GM23338 (cell line): ENCODE results near the gene ORM1. TPM values are rescaled to one million over a fixed set of nuclear protein-coding genes. Genes with fewer than 3 reads are reported as not detected.

Source experiments
- ATAC-seq: fragments of 200-7000 bp; cut with Tn5 transposase; 3 replicates; pipeline ENCODE4 v1.9.1; 2020
- DNase-seq: peaks from one replicate; pipeline ENCODE4 v3.0.0-alpha.2; 2015; ENCODE audit warnings: low spot score
- H2AFZ ChIP-seq: fragments of 200-600 bp; sonication (generic); 2 replicates; pipeline ENCODE4 v1.8.0; 2016; ENCODE audit warnings: antibody characterized with exemption, mild to moderate bottlenecking, moderate library complexity
- H3F3A ChIP-seq: fragments of 200-600 bp; sonication (generic); replicated peaks from 2 replicates; pipeline ENCODE4 v1.8.0; 2017; ENCODE audit warnings: antibody characterized with exemption, mixed run types, low read depth
- H3K27ac ChIP-seq: fragments of 200-600 bp; sonication (generic); 2 replicates; pipeline ENCODE4 v1.6.1; 2016; ENCODE audit warnings: low read depth
- H3K27me3 ChIP-seq: fragments of 200-600 bp; sonication (generic); 2 replicates; pipeline ENCODE4 v1.8.0; 2016; ENCODE audit warnings: mild to moderate bottlenecking, mixed run types, moderate library complexity; ENCODE audit not compliant: insufficient read depth
- H3K36me3 ChIP-seq: fragments of 200-600 bp; sonication (generic); 2 replicates; pipeline ENCODE4 v1.8.0; 2016; ENCODE audit warnings: mild to moderate bottlenecking; ENCODE audit not compliant: insufficient read depth
- H3K4me1 ChIP-seq: fragments of 200-600 bp; sonication (generic); 2 replicates; pipeline ENCODE4 v1.8.0; 2016; ENCODE audit warnings: mild to moderate bottlenecking, moderate library complexity; ENCODE audit not compliant: insufficient read depth
- H3K4me2 ChIP-seq: fragments of 200-600 bp; sonication (generic); 2 replicates; pipeline ENCODE4 v1.7.1; 2017; ENCODE audit warnings: mixed run types
- H3K4me3 ChIP-seq: fragments of 200-600 bp; sonication (generic); 2 replicates; pipeline ENCODE4 v1.6.1; 2016; ENCODE audit warnings: mixed run types
- H3K79me2 ChIP-seq: fragments of 200-600 bp; sonication (generic); replicated peaks from 2 replicates; pipeline ENCODE4 v1.8.0; 2017; ENCODE audit warnings: mild to moderate bottlenecking; ENCODE audit not compliant: insufficient read depth
- H3K9me2 ChIP-seq: fragments of 200-600 bp; sonication (generic); 2 replicates; pipeline ENCODE4 v1.8.0; 2017; ENCODE audit not compliant: insufficient read depth
- H4K20me1 ChIP-seq: fragments of 200-600 bp; sonication (generic); replicated peaks from 2 replicates; pipeline ENCODE4 v1.8.0; 2017; ENCODE audit warnings: mild to moderate bottlenecking; ENCODE audit not compliant: insufficient read depth
- H3K27ac Mint-ChIP-seq: 2 replicates; pipeline ENCODE4 v1.8.0; 2020; ENCODE audit warnings: inconsistent platforms, mild to moderate bottlenecking, moderate library complexity, mixed read lengths
- H3K27me3 Mint-ChIP-seq: 3 replicates; pipeline ENCODE4 v1.8.0; 2022; ENCODE audit warnings: low read depth, mild to moderate bottlenecking, moderate library complexity, mixed read lengths, inconsistent platforms; ENCODE audit not compliant: insufficient read depth, poor library complexity
- H3K36me3 Mint-ChIP-seq: 3 replicates; pipeline ENCODE4 v1.8.0; 2021; ENCODE audit warnings: low read depth, mild to moderate bottlenecking, inconsistent platforms, moderate library complexity, mixed read lengths
- H3K4me1 Mint-ChIP-seq: 3 replicates; pipeline ENCODE4 v1.8.0; 2020; ENCODE audit warnings: mild to moderate bottlenecking, inconsistent platforms, mixed read lengths
- H3K4me3 Mint-ChIP-seq: 3 replicates; pipeline ENCODE4 v1.8.0; 2021; ENCODE audit warnings: moderate library complexity, mild to moderate bottlenecking, inconsistent platforms, mixed read lengths
- H3K9me3 Mint-ChIP-seq: 3 replicates; pipeline ENCODE4 v1.8.0; 2020; ENCODE audit warnings: moderate library complexity, mild to moderate bottlenecking, inconsistent platforms, mixed read lengths
- ETS1 ChIP-seq: IDR thresholded peaks from 2 replicates; pipeline ENCODE4 v1.6.1; 2016; ENCODE audit warnings: antibody characterized with exemption
- EZH2 ChIP-seq: fragments of 200-600 bp; sonication (generic); IDR thresholded peaks from one replicate; pipeline ENCODE4 v1.8.0; 2017; ENCODE audit warnings: antibody characterized with exemption, mild to moderate bottlenecking, low read depth; ENCODE audit not compliant: unreplicated experiment
- EZH2phosphoT487 ChIP-seq: fragments of 200-600 bp; sonication (generic); IDR thresholded peaks from one replicate; pipeline ENCODE4 v1.8.1; 2018; ENCODE audit warnings: antibody characterized with exemption; ENCODE audit not compliant: unreplicated experiment
- POLR2AphosphoS5 ChIP-seq: IDR thresholded peaks from 2 replicates; pipeline ENCODE4 v1.6.1; 2016; ENCODE audit warnings: antibody characterized with exemption, low read depth
- ZNF114 ChIP-seq: fragments of 250-450 bp; sonication (Bioruptor Pico); IDR thresholded peaks from 2 replicates; pipeline ENCODE4 v1.5.0; 2020; ENCODE audit warnings: mild to moderate bottlenecking, moderate library complexity
- ZNF331 ChIP-seq: fragments of 250-450 bp; sonication (Bioruptor Pico); IDR thresholded peaks from 2 replicates; pipeline ENCODE4 v1.5.0; 2020; ENCODE audit warnings: low read depth, mild to moderate bottlenecking, moderate library complexity
- polyA plus RNA-seq: library from polyadenylated mRNA; unstranded; fragments of >200 nt; fragmentation: Nextera tagmentation; extraction: Ambion mirVana; gene quantifications from 2 replicates; pipeline ENCODE4 v1.2.1, GENCODE V29; 2016
- total RNA-seq: library from RNA; depleted of rRNA; stranded (reverse); fragments of >200 nt; shearing (Covaris generic); gene quantifications from 2 replicates; pipeline ENCODE4 v1.2.3, GENCODE V29; 2014
- TF ChIP-seq, protein P1 (sequence below): fragments of 250-450 bp; sonication (Bioruptor Pico); IDR thresholded peaks from 2 replicates; pipeline ENCODE4 v1.5.0; 2020; ENCODE audit warnings: mild to moderate bottlenecking, moderate library complexity

The ORM1 gene
- total and polyA plus RNA-seq, 2 experiments from 2014 or later = not detected

DNA sequence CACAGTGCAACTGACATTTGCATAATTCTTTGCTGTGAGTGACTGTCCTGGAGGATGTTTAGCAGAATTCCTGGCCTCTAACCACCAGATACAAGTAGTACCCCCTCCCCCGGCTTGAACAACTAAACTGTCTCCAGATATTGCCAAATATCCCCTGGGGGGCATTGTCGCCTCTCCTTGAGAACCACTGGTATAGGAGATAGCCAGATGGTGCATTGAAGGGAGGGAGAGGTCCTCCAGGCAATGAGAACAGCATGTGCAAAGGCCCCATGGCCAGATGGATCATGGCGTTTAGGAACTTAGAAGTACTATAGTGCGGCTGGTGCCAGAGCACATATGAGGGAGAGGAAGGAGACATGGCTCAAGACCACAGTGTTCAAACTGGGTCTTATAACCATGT is 18.9 kb upstream of the ORM1 start:
- no peak overlapping the region for H3K4me2 ChIP-seq
- H3K79me2 ChIP-seq = no peaks in the 10 kb centered on the region
- no peaks in the 10 kb centered on the region for H3K9me3 Mint-ChIP-seq
- H3K36me3 ChIP-seq = no peaks in the 10 kb centered on the region
- peaks cover 6% of the 10 kb centered on the region; the same call in 1 of the 2 replicates for H3F3A ChIP-seq
- no peak overlapping the region for H3K4me3 Mint-ChIP-seq
- TF ChIP-seq ETS1 = no peak
- TF ChIP-seq EZH2phosphoT487 = no peak
- no peak for TF ChIP-seq ZNF114 (CRISPR knock-in tag)
- TF ChIP-seq, protein P1, sequence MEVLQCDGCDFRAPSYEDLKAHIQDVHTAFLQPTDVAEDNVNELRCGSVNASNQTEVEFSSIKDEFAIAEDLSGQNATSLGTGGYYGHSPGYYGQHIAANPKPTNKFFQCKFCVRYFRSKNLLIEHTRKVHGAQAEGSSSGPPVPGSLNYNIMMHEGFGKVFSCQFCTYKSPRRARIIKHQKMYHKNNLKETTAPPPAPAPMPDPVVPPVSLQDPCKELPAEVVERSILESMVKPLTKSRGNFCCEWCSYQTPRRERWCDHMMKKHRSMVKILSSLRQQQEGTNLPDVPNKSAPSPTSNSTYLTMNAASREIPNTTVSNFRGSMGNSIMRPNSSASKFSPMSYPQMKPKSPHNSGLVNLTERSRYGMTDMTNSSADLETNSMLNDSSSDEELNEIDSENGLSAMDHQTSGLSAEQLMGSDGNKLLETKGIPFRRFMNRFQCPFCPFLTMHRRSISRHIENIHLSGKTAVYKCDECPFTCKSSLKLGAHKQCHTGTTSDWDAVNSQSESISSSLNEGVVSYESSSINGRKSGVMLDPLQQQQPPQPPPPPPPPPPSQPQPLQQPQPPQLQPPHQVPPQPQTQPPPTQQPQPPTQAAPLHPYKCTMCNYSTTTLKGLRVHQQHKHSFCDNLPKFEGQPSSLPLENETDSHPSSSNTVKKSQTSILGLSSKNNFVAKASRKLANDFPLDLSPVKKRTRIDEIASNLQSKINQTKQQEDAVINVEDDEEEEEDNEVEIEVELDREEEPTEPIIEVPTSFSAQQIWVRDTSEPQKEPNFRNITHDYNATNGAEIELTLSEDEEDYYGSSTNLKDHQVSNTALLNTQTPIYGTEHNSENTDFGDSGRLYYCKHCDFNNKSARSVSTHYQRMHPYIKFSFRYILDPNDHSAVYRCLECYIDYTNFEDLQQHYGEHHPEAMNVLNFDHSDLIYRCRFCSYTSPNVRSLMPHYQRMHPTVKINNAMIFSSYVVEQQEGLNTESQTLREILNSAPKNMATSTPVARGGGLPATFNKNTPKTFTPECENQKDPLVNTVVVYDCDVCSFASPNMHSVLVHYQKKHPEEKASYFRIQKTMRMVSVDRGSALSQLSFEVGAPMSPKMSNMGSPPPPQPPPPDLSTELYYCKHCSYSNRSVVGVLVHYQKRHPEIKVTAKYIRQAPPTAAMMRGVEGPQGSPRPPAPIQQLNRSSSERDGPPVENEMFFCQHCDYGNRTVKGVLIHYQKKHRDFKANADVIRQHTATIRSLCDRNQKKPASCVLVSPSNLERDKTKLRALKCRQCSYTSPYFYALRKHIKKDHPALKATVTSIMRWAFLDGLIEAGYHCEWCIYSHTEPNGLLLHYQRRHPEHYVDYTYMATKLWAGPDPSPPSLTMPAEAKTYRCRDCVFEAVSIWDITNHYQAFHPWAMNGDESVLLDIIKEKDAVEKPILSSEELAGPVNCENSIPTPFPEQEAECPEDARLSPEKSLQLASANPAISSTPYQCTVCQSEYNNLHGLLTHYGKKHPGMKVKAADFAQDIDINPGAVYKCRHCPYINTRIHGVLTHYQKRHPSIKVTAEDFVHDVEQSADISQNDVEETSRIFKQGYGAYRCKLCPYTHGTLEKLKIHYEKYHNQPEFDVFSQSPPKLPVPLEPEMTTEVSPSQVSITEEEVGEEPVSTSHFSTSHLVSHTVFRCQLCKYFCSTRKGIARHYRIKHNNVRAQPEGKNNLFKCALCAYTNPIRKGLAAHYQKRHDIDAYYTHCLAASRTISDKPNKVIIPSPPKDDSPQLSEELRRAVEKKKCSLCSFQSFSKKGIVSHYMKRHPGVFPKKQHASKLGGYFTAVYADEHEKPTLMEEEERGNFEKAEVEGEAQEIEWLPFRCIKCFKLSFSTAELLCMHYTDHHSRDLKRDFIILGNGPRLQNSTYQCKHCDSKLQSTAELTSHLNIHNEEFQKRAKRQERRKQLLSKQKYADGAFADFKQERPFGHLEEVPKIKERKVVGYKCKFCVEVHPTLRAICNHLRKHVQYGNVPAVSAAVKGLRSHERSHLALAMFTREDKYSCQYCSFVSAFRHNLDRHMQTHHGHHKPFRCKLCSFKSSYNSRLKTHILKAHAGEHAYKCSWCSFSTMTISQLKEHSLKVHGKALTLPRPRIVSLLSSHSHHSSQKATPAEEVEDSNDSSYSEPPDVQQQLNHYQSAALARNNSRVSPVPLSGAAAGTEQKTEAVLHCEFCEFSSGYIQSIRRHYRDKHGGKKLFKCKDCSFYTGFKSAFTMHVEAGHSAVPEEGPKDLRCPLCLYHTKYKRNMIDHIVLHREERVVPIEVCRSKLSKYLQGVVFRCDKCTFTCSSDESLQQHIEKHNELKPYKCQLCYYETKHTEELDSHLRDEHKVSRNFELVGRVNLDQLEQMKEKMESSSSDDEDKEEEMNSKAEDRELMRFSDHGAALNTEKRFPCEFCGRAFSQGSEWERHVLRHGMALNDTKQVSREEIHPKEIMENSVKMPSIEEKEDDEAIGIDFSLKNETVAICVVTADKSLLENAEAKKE (CRISPR knock-in tag) = no peak
- TF ChIP-seq POLR2AphosphoS5 = no peak
- no peak for TF ChIP-seq EZH2
- TF ChIP-seq ZNF331 = no peak
- no peak overlapping the region for H3K4me3 ChIP-seq
- no peak overlapping the region for H3K27ac ChIP-seq
- H3K36me3 Mint-ChIP-seq = peaks cover 6% of the 10 kb centered on the region; the same call in 2 of the 3 replicates
- H3K27me3 Mint-ChIP-seq = peaks cover 7% of the 10 kb centered on the region
- ATAC-seq = no peak
- H3K4me1 ChIP-seq = no peaks in the 10 kb centered on the region
- no peak overlapping the region for H3K27ac Mint-ChIP-seq
- no peaks in the 10 kb centered on the region for H4K20me1 ChIP-seq
- H3K9me2 ChIP-seq = no peaks in the 10 kb centered on the region
- no peak overlapping the region for H2AFZ ChIP-seq
- no peaks in the 10 kb centered on the region for H3K27me3 ChIP-seq
- peaks cover 4% of the 10 kb centered on the region for H3K4me1 Mint-ChIP-seq
- no peak for DNase-seq
